Neutrophil (primary cell): ENCODE measurements around the gene HDAC6.

Experiments
- H3K27ac ChIP-seq: fragments of 200-600 bp; sonication (generic); 2 replicates; pipeline ENCODE4 v1.5.1; 2016; ENCODE audit warnings: mild to moderate bottlenecking, moderate library complexity
- H3K27me3 ChIP-seq: fragments of 200-600 bp; sonication (generic); 2 replicates; pipeline ENCODE4 v1.6.0; 2016; ENCODE audit warnings: mild to moderate bottlenecking
- H3K36me3 ChIP-seq: fragments of 200-600 bp; sonication (generic); 2 replicates; pipeline ENCODE4 v1.5.1; 2017
- H3K4me1 ChIP-seq, 2 experiments: fragments of 200-600 bp in 1 of 2; sonication (generic) in 1 of 2; 1 replicate in 1 of 2; 2 replicates in 1 of 2; pipeline versions ENCODE4 v1.5.1 to v1.6.1; 2013 to 2016; ENCODE audit warnings: low read depth in 1 of 2, low read length in 1 of 2, mild to moderate bottlenecking in 1 of 2, moderate library complexity in 1 of 2; ENCODE audit not compliant: control insufficient read depth in 1 of 2, insufficient read depth in 1 of 2
- H3K4me3 ChIP-seq, 2 experiments: fragments of 200-600 bp in 1 of 2; sonication (generic) in 1 of 2; 1 replicate in 1 of 2; 2 replicates in 1 of 2; pipeline ENCODE4 v1.5.1; 2013 to 2016; ENCODE audit warnings: low read depth in 1 of 2, low read length in 1 of 2, mild to moderate bottlenecking in 1 of 2, moderate library complexity in 1 of 2
- H3K9me3 ChIP-seq: fragments of 200-600 bp; sonication (generic); 2 replicates; pipeline ENCODE4 v1.5.1; 2016
- TF ChIP-seq, protein P1 (sequence below): fragments of 200-600 bp; sonication (generic); IDR thresholded peaks from 2 replicates; pipeline ENCODE4 v1.5.1; 2016; ENCODE audit warnings: antibody characterized with exemption

The HDAC6 gene

GRCh38 chrX:48827654-48827968, 25.7 kb downstream of the HDAC6 start:
- H3K9me3 ChIP-seq, result no peaks in the 10 kb centered on the region
- TF ChIP-seq, protein P1, sequence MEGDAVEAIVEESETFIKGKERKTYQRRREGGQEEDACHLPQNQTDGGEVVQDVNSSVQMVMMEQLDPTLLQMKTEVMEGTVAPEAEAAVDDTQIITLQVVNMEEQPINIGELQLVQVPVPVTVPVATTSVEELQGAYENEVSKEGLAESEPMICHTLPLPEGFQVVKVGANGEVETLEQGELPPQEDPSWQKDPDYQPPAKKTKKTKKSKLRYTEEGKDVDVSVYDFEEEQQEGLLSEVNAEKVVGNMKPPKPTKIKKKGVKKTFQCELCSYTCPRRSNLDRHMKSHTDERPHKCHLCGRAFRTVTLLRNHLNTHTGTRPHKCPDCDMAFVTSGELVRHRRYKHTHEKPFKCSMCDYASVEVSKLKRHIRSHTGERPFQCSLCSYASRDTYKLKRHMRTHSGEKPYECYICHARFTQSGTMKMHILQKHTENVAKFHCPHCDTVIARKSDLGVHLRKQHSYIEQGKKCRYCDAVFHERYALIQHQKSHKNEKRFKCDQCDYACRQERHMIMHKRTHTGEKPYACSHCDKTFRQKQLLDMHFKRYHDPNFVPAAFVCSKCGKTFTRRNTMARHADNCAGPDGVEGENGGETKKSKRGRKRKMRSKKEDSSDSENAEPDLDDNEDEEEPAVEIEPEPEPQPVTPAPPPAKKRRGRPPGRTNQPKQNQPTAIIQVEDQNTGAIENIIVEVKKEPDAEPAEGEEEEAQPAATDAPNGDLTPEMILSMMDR, result no peak
- H3K36me3 ChIP-seq, result peaks cover 21% of the 10 kb centered on the region
- peaks cover 0 to 3% of the 10 kb centered on the region in 2 experiments for H3K4me1 ChIP-seq
- no peak overlapping the region for H3K4me3 ChIP-seq
- H3K27me3 ChIP-seq, result peaks cover 75% of the 10 kb centered on the region
- H3K27ac ChIP-seq, result no peak overlapping the region

GRCh38 chrX:48829016-48829735, 27.3 kb downstream of the HDAC6 start:
- Histone ChIP-seq H3K36me3 (peaks cover 6% of the 10 kb centered on the region), H3K27me3 (peaks cover 91% of the 10 kb centered on the region), H3K9me3 (no peaks in the 10 kb centered on the region), H3K4me1 (peaks cover 0 to 3% of the 10 kb centered on the region in 2 experiments), H3K27ac (no peak overlapping the region), H3K4me3 (no peak overlapping the region)
- TF ChIP-seq, protein P1, result no peak

GRCh38 chrX:48831136-48831908, 29.5 kb downstream of the HDAC6 start:
- no peaks in the 10 kb centered on the region for H3K36me3 ChIP-seq
- TF ChIP-seq, protein P1, result no peak
- peaks cover 100% of the 10 kb centered on the region for H3K27me3 ChIP-seq
- H3K4me3 ChIP-seq, result no peak overlapping the region
- H3K9me3 ChIP-seq, result no peaks in the 10 kb centered on the region
- H3K27ac ChIP-seq, result no peak overlapping the region
- peaks cover 0 to 3% of the 10 kb centered on the region in 2 experiments for H3K4me1 ChIP-seq

GRCh38 chrX:48831909-48832291, 30.0 kb downstream of the HDAC6 start:
- no peaks in the 10 kb centered on the region for H3K9me3 ChIP-seq
- H3K36me3 ChIP-seq, result no peaks in the 10 kb centered on the region
- no peak overlapping the region for H3K4me3 ChIP-seq
- TF ChIP-seq, protein P1, result no peak
- H3K4me1 ChIP-seq, result peaks cover 0 to 3% of the 10 kb centered on the region in 2 experiments
- H3K27me3 ChIP-seq, result peaks cover 100% of the 10 kb centered on the region
- H3K27ac ChIP-seq, result no peak overlapping the region

- Histone ChIP-seq H3K27ac (no peak overlapping the region), H3K27me3 (peaks cover 92% of the 10 kb centered on the region), H3K4me3 (no peak overlapping the region), H3K9me3 (no peaks in the 10 kb centered on the region), H3K36me3 (no peaks in the 10 kb centered on the region), H3K4me1 (peaks cover 0 to 3% of the 10 kb centered on the region in 2 experiments)
- TF ChIP-seq, protein P1, result no peak
These were observed 31.8 kb downstream of the HDAC6 start for GRCh38 chrX:48833542-48834138.
